ENCODE results near the gene SLC8A3.

SLC8A3 gene

DNA sequence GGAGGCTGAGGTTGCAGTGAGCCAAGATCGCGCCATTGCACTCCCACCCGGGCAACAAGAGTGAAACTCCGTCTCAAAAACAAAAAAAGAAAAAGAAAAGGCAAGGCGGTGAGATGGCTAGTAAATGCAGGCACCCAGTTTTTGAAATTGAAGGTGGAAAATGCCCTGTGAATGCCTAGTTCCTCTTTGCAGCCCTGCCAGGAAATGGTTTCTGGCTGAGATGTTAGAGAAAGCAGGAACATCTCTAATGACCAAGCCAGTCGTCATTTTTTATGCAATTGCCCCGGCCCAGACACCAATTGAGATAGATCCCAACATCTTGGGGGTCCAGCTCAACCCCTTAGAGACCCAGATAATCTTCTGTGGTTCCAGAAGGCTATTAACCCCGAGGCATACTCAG, 17.0 kb downstream of the SLC8A3 start:
- DNase-seq = no peak

DNA sequence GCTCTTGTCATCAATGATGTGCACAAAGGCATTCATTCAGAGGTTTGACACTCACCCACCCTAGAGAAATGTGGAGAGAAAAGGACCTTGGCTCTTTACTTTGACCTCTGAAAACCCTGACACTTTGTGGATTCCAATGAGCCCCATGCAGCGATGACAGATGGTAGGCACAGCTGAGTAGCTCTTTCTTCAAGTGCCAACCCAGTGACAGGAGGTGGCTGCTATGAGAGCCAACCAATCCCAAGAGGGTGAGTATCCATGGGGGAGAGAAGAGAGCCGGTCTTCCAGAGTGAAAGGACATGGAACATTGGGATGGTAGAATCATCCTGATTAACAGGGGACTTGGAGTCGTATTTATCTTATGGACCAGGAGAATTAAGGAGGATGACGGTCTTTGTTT, 17.8 kb downstream of the SLC8A3 start:
- no peak for DNase-seq

DNA sequence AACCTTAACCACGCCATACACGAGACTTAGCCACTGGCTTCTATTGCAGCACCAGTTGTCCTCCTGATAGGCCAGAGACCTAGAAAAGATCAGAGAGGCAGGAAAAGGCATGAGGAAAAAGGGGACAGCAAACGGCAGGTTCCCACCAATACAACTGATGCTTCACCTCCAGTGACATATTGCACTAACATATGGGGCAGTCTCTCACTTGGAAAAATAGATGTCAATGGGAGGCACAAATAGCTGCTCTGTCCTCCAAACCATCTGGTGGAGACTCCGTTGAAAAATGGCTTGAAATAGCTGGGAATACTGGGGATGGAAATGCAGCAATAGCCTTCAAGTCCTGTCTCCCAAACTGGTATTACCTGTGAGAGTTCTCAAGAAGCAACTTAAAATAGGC, 20.3 kb downstream of the SLC8A3 start:
- no peak for DNase-seq

DNA sequence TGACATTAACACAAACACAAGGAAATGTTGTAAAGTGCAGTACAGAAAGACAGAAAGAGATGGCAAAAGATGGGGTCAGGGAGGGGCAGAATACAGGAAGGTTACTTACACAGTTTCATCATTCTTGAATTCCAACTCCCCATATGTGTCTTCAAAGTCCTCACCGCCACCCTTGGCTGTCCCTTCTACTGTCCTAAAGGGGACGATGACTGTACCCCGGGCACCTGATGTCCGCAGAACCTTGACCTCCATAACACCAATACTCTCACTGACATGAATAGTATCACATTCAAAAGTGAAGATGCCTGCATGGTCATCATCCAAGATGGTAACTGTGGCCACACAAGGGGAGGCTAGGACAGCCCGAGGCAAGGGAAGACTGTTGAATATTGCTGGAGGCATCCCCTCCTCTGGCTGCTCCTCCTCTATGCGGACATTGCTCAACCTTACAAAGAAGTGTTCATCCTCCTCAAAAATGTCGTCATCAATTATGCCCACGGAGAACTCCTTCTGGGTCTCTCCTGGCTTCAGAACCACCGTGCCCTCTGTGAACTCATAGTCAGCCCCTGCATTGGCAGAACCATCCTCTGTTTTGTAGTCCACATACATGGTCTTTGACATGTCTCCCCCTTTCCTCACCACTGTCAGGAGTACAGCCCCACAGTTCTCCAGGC, 22.1 kb downstream of the SLC8A3 start:
- no peak for DNase-seq

DNA sequence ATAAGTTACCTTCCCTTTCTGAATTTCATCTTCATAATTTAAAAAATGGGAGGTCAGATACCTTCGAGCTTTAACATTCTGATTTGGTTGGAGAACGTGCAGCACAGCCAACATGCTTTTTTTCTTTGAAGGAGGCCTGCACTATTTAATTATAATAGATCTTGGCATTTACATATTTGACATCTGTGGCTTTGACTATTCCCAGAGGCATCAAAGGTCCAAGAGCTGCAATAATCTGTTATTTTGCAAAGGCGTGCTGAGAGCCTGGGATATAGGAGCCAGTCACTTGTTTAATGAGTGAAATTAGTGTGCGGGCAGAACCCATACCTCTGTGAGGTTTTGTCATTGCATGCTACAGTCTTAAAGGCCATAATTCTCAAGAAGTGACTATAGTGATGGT, 26.4 kb downstream of the SLC8A3 start:
- no peak for DNase-seq

DNA sequence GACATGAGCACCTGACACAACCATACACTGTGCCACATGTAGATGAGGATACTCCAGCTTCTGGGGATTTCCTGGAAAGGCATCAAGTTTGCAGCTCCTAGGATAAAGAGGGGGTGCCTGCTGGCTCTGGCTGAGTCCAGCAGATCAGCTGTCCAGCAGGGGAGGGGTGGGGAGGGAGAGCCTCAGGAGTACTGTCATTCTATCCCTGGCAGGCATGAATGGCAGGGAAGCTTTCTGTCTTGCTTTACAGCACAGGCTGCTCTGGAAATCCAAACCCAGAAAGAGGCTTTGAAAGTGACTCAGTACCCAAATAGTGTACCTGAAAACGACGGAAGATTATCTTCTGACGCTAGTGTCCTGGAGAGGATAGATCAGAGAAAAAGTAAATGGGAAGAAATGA, 32.2 kb downstream of the SLC8A3 start:
- no peak for DNase-seq

DNA sequence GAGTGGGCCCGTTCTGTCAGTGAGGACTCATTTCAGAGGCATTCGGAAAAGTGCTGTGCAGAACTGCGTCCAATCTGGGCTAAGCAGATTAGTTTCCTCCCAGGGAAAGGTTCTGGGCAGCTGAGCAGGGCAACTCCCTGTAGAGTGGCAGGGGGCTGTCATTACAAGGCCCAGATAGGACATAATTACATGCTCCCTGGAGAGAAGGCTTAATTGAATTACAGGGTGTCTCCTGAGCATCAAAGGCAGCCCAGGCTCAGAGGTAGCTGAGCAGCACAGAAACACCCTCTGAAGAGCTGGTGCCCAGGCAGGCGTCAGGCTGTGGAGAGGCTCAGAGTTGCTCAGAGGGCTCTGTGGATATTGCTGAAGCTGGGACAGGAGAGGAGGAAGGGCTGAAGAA, 36.0 kb downstream of the SLC8A3 start:
- DNase-seq = no peak

DNA sequence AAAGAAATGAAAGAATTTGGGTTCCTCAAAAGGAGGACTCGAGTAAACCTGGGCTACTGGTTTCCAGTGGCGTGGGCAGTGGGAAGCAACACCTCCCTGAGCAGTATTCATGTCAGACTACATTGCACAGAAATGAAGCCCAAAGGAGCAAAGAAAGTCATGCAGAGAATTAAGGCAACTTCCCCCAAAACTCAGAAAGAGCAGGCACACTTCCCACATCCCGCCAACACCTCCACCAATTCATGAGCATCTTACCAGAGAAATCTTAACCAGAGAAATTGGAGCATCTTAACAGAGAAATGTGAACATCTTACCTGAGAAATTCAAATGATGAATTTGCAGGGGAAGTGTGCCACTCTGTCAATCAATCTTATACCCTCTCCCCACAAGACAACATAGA, 36.7 kb downstream of the SLC8A3 start:
- DNase-seq = no peak

DNA sequence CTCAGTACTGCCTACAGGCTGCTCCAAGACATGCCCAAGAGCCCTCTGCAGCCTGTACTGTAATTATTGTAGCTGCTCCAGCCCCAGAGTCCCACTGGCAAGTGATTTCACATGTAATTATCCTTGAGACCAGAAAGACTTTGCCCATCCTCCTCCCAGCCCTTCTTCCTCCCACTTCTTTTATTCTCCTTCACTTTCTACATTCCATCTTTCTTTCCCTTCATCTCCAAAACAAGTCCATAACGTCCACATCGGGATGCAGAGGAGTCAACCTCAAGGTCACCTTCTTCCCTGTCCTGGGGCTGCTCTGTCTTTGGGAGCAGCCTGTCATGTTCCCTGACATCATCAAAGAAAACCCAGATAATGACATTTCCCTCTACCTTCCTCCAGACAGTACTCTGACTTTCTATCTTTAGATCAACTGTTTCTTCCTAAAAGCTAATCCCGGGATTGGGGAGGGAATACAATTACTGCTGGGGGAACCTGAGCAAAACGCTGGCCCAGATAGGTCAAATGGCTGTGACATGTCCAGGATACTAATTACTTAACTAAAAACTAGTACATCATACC, 39.1 kb downstream of the SLC8A3 start:
- DNase-seq = no peak

DNA sequence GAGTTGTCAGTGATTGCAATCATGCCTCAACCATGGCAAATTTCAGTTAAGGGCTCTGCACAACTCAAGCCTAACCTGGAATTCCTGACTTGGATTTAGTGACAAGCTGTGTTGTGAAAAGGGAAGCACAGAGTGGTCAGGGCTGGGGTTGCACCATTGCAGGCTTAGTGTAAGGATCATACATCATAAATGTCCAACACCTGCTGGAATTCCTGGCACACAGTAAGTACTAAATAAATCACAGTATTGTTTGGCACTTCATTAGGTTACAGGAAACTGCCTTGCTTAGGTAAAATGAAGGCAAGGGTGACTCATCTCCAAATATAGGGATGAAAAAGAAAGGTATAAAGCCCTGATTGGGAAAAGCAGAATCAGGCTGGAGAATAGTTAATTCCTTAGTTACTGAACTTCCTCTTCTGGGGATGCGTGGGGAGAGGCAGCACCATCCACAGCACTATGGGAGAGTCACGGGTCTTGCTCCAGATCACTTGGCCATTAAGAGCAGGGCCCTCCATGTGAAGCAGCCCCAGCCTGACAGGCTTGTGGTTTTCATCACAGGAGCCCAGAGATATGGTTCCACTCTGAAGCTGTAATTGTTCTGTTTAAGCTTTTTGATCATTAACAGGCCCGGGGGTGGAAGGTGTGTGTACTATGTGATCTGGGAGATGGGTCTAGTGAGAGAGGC, 39.7 kb downstream of the SLC8A3 start:
- no peak for DNase-seq

DNA sequence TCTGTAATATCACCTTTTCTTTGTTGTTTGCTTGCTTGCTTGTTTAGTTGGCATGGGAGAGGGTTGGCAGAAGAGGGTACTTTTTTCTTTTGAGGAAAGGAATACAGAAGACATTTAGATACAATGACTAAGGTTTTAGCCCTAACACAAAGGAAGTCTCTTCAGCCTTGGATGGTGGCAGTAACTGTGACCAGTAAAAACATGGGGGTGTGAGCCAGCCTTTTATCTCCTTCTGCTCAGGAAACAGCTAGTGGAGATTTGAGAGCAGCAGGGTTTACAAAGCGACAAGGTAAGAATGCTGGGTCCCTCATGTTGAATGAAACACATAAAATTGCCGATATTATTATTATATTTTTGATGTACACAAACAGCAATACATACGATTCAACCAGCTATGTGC, 40.4 kb downstream of the SLC8A3 start:
- DNase-seq = no peak

DNA sequence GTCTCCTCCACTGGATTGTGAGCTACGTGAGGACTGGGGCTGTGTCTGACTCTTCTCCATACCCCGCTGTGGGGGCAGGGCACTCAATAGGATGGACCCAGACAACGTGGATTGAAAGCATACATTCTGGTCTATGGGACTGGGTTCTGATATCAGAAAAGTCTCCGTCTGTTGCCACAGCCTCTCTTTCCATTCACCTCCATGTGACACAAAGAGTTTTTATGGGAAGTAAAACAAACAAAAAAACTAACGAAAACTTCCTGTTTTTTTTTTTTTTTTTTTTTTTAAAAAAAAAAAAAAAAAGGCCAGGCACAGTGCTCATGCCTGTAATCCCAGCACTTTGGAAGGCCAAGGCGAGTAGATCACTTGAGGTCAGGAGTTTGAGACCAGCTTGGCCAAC, 44.7 kb downstream of the SLC8A3 start:
- DNase-seq = no peak

DNA sequence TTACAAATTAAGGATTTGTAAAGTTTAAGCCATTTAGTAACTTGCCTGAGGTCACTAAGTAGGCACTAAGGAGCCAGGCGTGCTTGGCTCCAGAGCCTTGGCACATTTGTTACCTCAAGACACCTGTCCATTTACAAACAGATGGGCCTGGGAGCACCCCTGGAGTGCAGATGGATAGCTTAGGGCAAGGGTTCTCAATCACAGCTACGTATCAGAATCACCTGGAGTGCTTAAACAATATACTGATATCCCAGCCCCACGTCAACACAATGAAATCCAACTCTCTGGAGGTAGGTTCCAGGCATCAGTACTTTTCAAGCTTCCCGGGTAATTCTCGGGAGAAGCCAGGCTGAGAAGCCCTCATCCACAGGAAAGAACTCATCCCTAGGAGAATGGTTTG, 45.4 kb downstream of the SLC8A3 start:
- DNase-seq = no peak

DNA sequence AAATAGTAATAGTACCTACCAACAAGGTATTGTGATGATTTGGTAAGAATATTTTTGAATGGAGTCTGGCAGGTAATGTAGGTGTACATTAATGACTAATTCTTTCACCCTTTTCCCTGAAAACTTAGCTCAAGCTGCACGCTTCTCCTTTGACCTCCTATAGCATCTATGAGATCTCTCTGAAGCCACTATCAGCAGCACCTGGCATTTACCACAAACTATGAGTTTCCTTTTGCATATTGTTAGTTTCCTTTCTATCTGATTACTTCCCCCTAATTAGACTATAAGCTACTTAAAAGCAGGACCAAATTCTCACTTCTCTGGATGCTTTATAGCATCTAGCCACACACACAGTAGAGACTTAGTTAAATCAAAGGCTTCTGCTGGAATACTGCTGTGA, 48.1 kb downstream of the SLC8A3 start:
- DNase-seq = no peak

DNA sequence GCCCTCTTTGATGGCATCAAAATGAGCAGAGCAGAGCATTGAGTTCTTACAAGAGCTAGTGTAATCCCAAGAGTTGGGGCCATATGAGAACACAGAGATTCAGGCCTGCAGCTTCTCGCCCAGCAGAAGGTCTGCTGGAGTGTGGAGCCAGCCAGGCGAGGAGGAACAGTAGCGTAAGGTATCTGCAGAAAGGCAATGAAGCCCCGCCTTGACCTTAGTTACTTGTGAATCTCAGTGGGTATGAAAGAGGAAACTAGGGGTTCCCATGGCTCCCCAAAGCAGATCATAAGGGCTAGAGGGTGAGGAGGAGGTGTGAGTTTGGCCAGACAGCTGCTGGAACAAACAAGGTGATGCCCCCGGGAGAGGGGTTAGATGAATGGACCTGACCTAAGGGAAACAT, 49.4 kb downstream of the SLC8A3 start:
- DNase-seq = no peak

DNA sequence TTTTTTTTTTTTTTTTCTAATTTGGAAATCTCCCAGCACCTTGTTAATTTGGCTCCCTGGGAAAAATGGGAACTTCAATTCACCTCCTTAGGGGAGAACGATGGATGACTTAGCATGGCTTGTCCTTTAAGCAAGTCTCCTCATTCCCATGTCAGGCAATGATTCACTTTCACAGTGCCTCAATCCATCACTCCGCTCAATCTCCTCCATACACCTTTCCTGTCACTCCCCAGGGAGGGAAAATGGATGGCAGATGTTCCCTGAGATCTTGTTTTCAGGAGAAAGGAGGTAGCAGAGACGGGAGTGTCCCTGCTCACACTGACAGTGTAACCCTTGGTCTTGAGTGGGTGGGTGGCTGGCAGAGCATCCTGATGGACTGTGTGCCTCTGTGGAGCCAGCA, 51.0 kb downstream of the SLC8A3 start:
- no peak for DNase-seq

DNA sequence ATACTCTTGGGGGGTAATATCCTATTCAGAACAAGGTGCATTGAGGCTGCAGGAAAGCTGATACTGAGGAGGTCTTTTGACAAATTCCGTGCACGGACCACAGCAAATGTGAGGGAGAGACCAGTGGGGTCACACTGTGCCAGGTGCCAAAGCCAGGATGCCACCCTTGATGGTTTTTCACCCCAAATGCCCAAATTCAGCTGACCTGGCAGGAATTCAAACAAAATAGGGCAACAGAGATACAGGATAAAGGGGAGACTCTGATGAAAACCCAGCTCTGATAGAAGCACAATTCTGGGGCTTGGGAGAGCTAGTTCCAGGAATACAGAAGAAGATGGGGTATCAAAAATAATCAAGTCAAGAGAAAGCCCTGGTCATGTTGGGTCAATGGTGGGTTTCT, 55.3 kb downstream of the SLC8A3 start:
- no peak for DNase-seq

DNA sequence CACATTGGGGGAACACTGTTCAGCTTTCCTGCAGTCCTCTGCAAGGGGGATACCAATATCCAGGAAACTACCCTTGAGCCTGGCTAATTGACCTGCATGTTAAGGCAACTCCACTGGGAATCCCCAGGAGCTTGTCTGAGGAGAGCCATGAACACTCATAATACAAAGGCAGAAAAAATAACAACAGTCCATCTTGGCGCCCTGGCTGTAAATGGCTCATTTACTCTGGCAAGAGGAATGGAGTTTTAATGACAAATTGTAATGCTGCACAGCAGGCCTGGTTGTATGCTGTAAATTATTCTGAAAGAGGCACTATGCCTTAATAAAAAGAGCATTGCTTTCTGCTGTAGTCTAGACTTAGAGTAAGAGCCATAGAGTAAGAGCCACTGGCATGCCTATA, 58.3 kb downstream of the SLC8A3 start:
- DNase-seq = peak; percentile 46

DNA sequence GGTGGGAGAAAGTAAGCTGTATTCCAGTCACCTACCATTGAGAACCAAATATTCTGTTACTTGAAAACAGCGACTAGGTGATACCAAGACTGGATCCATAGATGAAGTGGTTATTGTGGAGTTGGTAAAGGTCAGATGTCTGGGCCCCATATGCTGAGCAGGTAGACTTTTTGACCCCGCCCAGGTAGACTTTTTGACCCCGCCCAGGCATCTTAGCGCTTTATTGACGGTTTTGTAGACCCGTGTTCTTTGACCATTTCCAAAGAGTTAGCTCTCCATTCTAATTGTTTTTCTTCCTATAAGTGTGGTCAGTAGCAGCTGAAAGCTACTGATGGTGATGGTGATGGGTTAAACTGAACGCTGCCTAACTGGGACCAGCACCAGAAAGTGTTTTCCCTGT, 61.6 kb downstream of the SLC8A3 start:
- no peak for DNase-seq

DNA sequence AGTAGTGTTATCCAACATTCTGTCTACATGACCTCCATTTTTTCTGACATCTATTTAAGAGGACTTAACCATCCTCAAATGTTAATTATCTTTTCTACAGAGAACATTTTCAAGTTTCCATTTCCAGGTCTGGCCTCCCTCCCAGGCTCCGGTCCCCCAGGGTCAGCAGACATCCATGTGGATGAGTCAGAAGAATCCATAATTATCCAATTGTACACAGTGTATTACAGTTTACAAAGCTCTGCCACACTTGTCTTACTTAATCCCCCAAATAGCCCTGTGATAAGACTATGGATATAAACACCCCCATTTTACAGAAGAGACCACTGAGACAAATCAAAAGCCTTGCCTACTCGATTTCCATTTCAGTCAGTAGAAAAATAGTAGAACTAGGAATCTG, 65.0 kb downstream of the SLC8A3 start:
- no peak for DNase-seq

DNA sequence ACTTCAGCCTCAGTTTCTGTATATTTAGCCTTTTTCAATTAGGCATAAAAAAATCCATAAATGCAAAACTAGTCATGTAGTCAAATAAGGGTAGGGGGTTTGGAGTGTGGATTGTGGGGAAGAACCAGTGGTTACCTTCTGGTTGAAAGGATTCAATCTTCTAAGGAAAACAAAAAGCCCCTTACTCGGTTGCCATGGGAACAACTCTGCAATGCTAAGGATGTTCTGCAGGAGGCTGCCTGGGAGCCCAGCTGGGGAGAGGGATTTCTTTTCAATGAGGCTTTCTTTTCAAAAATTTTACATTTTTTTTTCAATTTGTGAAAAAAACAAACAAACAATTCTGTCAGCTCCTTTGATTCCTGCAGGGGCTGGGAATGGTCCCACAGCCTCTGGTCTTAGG, 67.2 kb downstream of the SLC8A3 start:
- DNase-seq = no peak

DNA sequence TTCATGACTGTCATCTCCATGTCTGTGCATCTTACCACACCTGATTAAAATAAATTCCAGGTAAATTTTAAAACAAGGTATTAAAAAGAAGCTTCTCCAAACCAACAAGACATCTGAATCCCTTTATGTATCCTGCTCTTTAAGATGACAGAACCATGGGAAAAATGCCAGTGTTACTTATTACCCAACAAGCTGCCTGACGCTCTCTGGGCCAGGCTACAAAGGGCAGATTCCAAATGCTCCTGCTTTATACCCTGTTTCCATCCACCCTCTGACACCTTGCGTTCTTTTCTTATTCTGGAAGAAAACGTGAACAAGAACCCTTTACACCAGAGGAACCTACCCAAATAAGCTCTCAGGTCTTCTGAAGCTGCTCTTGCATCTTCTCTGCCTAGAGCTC, 70.7 kb downstream of the SLC8A3 start:
- DNase-seq = no peak

DNA sequence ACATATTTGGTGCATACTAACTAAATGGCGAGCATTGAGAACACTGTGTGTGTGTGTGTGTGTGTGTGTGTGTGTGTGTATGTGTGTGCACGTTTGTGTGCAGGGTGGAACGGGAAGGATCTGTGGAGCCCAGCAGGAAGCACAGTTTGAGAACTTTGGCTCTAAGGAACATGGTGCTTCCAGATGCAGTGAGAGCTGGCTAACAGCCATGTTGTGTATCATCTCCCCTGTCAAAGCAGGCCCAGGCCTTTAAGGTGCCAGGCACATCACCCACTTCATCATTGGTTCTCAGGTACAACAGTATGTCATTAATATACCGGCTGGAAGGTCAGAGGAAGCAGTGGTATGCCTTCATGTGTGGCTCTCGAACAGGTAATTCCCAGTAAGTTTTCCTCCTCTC, 72.5 kb downstream of the SLC8A3 start:
- DNase-seq = no peak

DNA sequence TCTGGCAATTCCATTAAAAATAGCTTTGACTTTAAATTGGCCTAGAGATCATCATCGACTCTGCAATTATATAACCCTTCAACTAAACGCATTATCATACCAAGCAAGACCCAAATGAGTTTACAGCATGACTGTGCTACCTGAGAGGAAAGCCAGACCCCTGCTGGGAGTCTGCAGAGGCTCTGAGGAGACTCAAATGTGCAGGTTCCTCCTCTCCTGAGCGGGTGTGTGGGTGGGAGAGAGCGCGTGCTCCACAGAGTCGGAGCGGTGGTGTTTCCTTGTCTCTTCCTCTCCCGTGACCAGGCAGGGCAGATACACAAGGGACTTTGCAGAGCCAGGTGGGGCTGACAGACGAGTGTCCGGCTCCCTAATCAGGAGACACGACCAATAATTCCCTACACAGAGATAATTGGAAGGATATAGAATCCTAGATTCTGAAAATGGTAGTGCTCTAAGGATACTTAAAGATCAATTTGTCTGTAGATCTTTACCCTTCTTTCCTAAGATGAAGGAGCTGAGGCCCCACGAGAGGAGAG, 74.1 kb downstream of the SLC8A3 start:
- DNase-seq = no peak

DNA sequence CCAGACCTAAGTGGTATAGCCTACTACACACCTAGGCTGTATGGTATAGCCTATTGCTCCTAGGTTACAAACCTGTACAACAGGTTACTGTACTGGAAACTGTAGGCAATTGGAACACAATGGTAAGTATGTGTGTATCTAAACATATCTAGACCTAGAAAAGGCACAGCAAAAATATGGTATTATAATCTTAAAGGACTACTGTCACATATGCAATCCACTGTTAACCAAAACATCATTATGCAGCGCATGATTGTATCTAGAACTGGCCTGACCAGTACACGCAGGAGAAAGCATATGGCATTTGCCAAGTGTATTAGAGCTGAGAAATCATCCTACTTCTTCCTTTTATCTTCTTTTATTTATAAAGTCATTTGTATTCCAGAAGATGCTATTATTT, 75.5 kb downstream of the SLC8A3 start:
- DNase-seq = no peak
